Lung (tissue), 12 donors: Measurements from ENCODE around the gene JMJD1C. TPM values are rescaled to one million over a fixed set of nuclear protein-coding genes. Genes with fewer than 3 reads are reported as not detected.

Experiments used
- ATAC-seq: fragments of 200-7000 bp; cut with Tn5 transposase; one replicate; pipeline ENCODE4 v1.9.1; 2020; ENCODE audit warnings: moderate number of reproducible peaks; ENCODE audit not compliant: insufficient read depth, low FRiP score
- DNase-seq, 3 donors: peaks; one replicate each; pipeline ENCODE4 v3.0.0-alpha.2; 2013 to 2017
- H3K27ac ChIP-seq, 2 donors: one replicate each; pipeline ENCODE4 v1.5.1; 2013; ENCODE audit warnings: mild to moderate bottlenecking in 2 of 2, moderate library complexity in 2 of 2, control low read depth in 1 of 2, inconsistent platforms in 1 of 2, low read depth in 1 of 2, low read length in 1 of 2
- H3K27me3 ChIP-seq, 3 donors: one replicate each; pipeline ENCODE4 v1.5.1; 2013; ENCODE audit warnings: low read length in 2 of 3; ENCODE audit not compliant: control insufficient read depth in 3 of 3, insufficient read depth in 3 of 3
- H3K36me3 ChIP-seq, 4 donors: one replicate each; pipeline ENCODE4 v1.5.1; 2013; ENCODE audit warnings: low read length in 4 of 4, mild to moderate bottlenecking in 1 of 4, moderate library complexity in 1 of 4; ENCODE audit not compliant: control insufficient read depth in 4 of 4, insufficient read depth in 4 of 4
- H3K4me1 ChIP-seq, 5 donors: one replicate each; pipeline ENCODE4 v1.5.1; 2013; ENCODE audit warnings: low read length in 5 of 5, mild to moderate bottlenecking in 2 of 5, moderate library complexity in 1 of 5; ENCODE audit not compliant: control insufficient read depth in 5 of 5, insufficient read depth in 5 of 5
- H3K4me3 ChIP-seq: one replicate; pipeline ENCODE4 v1.5.1; 2013; ENCODE audit warnings: mild to moderate bottlenecking, control low read depth, moderate library complexity
- H3K9ac ChIP-seq, 2 donors: one replicate each; pipeline ENCODE4 v1.5.1; 2013; ENCODE audit warnings: low read length in 2 of 2, control low read depth in 1 of 2; ENCODE audit not compliant: insufficient read depth in 1 of 2
- H3K9me3 ChIP-seq, 4 donors: one replicate each; pipeline ENCODE4 v1.5.1; 2013; ENCODE audit warnings: low read length in 3 of 4, mild to moderate bottlenecking in 1 of 4, moderate library complexity in 1 of 4; ENCODE audit not compliant: control insufficient read depth in 4 of 4, insufficient read depth in 3 of 4
- WGBS, 2 donors: extraction: QIAGEN DNeasy Blood & Tissue Kit; methylation state at CpG; one replicate each; pipeline ENCODE4 v1.1.7; 2013; 5-methylcytosine and 5-hydroxymethylcytosine counted together
- polyA plus RNA-seq, 2 donors: library from polyadenylated mRNA; stranded (reverse); fragments of 200-250 nt; gene quantifications; one replicate each; pipeline ENCODE4 v1.2.1, GENCODE V29; 2013
- total RNA-seq, 2 donors: library from RNA; depleted of rRNA in 1 of 2; stranded (reverse); fragments of >200 nt in 1 of 2; gene quantifications; one replicate each; pipeline ENCODE4 v1.2.1, GENCODE V29; 2014 to 2021
- TF ChIP-seq, protein P1 (sequence below): IDR thresholded peaks from 2 replicates; pipeline ENCODE4 v1.5.1; 2012; ENCODE audit warnings: mild to moderate bottlenecking; ENCODE audit errors: control extremely low read depth, extremely low read depth
- donor health status: control.
- donor health status: control.
- donor health status: Bipolar disorder and iron deficiency.
- donor health status: healthy.
- donor health status: DM: yes; HTN: yes; CAD: no.

JMJD1C gene
- total and polyA plus RNA-seq, 4 donors = 30.5 to 233 (median 71.2) TPM

DNA sequence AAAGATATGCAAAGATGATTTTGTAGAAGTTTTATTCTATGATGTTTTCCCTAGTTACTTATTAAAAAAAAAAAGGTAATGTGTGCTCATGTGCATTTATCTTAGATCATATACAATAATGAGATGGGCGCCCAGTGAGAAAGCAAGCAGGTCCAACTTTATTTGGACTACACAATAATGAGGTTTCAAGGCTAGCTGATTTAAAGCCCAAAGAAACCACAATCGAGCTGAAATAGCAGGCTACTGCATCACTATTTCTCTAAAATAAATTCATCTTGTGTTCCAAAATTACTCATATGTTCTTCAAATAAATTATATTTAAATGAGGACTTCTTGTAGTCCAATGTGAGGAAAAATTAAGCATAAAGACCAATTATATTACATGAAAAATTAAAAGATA is 110.1 kb downstream of the JMJD1C start:
- 87 to 89% methylated on average over 2 of the region's 2 CpGs for WGBS, 2 donors
- Histone ChIP-seq H3K4me3 (no peak overlapping the region), H3K27ac (no peak overlapping the region), H3K9me3 (no peaks in the 10 kb centered on the region), H3K36me3 (no peaks in the 10 kb centered on the region), H3K27me3 (no peaks in the 10 kb centered on the region), H3K9ac (no peak overlapping the region), H3K4me1 (peaks cover 0 to 4% (median 0%) of the 10 kb centered on the region in 5 donors)
- ATAC-seq (no peak), DNase-seq (no peak)
- TF ChIP-seq, protein P1, sequence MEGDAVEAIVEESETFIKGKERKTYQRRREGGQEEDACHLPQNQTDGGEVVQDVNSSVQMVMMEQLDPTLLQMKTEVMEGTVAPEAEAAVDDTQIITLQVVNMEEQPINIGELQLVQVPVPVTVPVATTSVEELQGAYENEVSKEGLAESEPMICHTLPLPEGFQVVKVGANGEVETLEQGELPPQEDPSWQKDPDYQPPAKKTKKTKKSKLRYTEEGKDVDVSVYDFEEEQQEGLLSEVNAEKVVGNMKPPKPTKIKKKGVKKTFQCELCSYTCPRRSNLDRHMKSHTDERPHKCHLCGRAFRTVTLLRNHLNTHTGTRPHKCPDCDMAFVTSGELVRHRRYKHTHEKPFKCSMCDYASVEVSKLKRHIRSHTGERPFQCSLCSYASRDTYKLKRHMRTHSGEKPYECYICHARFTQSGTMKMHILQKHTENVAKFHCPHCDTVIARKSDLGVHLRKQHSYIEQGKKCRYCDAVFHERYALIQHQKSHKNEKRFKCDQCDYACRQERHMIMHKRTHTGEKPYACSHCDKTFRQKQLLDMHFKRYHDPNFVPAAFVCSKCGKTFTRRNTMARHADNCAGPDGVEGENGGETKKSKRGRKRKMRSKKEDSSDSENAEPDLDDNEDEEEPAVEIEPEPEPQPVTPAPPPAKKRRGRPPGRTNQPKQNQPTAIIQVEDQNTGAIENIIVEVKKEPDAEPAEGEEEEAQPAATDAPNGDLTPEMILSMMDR = no peak

GRCh38 chr10:63352976-63353375 is 112.8 kb downstream of the JMJD1C start:
- no peaks in the 10 kb centered on the region for H3K36me3 ChIP-seq
- ATAC-seq (no peak), DNase-seq (no peak)
- H3K9me3 ChIP-seq = no peaks in the 10 kb centered on the region
- H3K4me1 ChIP-seq = peaks cover 0 to 4% (median 0%) of the 10 kb centered on the region in 5 donors
- no peaks in the 10 kb centered on the region for H3K27me3 ChIP-seq
- TF ChIP-seq, protein P1 = no peak
- WGBS, 2 donors = 96 to 98% methylated on average over 3 of the region's 3 CpGs
- H3K9ac ChIP-seq = no peak overlapping the region
- no peak overlapping the region for H3K4me3 ChIP-seq
- no peak overlapping the region for H3K27ac ChIP-seq

DNA sequence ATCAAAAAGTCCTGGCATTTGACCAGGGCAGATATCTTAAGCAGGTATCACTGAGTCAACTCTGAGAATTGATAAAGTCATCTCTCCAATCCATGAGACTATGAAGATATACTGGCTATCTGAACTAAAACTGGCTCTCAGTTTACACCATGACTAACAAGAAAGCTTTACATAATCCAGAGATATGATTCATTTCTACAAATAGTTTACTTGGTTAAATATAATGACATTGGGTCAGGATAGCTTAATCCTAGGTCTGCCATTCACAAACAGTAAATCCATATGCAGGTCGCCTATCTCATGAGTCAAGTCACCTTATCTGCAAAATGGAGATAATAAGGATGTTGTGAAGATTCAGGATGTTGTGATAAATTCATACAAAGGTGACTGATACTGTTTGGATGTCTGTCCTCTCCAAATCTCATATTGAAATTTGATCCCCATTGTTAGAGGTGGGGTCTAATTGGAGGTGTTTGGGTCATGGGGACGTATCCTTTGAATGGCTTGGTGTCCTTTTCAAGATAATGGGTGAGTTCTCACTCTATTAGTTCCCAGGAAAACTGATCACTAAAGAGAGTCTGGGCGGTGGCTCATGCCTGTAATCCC is 117.4 kb downstream of the JMJD1C start:
- Histone ChIP-seq H3K4me3 (no peak overlapping the region), H3K36me3 (no peaks in the 10 kb centered on the region), H3K9ac (no peak overlapping the region), H3K27me3 (no peaks in the 10 kb centered on the region), H3K9me3 (no peaks in the 10 kb centered on the region), H3K27ac (no peak overlapping the region), H3K4me1 (peaks cover 0 to 4% (median 0%) of the 10 kb centered on the region in 5 donors)
- ATAC-seq = no peak
- 97 to 99% methylated on average over 3 of the region's 3 CpGs for WGBS, 2 donors
- no peak for DNase-seq
- TF ChIP-seq, protein P1 = no peak

- H3K27ac ChIP-seq = no peak overlapping the region
- no peak overlapping the region for H3K9ac ChIP-seq
- H3K27me3 ChIP-seq = no peaks in the 10 kb centered on the region
- no peaks in the 10 kb centered on the region for H3K9me3 ChIP-seq
- no peaks in the 10 kb centered on the region for H3K36me3 ChIP-seq
- DNase-seq (no peak), ATAC-seq (no peak)
- H3K4me3 ChIP-seq = no peak overlapping the region
- H3K4me1 ChIP-seq = no peaks in the 10 kb centered on the region
- TF ChIP-seq, protein P1 = no peak
These were observed 119.7 kb downstream of the JMJD1C start for GRCh38 chr10:63346015-63346441.
